ENCODE measurements around the gene CST3.

The CST3 gene

DNA sequence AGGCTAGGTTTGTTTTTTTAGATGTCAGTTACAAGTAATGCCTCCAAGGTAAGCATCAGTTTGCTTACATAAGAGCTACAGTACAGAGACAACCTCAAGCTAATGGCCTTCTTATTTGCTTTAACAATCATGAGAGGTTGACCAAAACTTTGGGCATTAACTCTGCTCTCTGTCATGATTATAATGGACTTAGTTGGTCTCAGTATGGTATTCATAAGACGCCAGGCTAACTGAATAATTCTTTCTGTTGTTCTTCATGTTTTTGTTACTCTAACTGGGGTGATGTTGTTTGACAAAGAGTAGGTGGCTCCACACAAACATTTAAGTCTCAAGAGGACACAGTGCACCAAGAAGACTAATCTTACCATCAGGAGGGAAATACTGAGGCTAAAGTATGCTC, 41.8 kb downstream of the CST3 start:
- DNase-seq = no peak

DNA sequence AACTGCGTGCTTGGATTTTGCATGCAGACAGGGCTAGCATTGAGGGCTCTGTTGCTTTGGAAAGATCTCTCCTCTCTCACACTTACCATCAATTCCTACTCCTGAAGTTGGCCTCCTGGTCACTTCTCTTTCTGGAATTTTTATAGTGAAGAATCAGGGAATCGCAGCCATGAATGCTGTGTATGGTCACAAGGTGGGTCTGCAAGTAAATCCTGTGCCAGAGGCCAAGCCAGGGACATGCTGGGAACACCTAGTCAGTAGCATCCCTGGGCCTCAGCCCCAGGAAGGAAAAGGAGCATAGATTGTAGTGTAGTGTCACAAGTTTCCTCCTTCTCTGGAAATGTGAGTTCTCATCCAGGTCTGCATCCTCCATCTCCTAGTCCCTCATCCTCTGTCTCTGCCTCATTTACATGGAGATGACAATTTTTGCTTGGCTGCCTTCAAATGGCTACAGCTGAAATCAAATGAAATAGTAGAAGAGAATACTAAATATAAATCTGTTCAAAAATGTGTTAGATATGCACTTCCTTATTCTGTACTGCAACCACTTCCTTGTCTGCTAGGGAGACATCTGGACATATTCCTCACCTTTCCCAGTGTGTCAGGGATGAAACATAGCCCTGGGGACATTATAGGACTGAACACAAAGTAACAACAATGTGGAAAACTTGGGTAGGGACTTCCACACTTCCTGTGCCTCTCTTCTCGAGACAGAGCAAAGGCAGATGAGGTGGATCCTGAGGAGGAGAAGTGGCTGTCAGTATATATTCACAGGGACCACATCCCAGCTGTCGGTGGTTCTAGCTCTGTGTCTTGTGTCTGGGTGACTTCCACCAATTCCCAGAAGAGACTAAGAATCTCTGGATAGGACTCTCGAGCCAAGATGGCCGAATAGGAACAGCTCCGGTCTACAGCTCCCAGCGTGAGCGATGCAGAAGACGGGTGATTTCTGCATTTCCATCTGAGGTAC, 49.0 kb downstream of the CST3 start:
- no peak for DNase-seq

DNA sequence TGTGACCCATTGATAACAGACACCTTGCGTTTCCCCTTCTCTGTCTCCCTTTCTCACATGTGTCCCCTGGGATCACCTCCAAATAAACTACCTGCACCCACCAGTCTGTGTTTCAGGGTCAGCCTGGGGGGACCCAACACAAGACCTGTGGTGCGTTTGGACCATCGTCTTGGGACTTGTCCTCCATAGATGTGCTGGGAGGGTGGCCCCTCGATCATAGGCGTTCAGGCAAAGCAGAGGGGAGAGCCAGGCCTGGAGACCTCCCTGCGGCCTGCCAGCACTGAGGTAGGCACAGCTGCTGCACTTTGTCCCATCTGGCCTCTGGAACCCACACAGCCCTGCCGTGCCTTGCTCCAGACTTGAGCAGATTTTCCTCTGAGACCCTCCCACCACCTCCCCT, 50.1 kb downstream of the CST3 start:
- no peak for DNase-seq

DNA sequence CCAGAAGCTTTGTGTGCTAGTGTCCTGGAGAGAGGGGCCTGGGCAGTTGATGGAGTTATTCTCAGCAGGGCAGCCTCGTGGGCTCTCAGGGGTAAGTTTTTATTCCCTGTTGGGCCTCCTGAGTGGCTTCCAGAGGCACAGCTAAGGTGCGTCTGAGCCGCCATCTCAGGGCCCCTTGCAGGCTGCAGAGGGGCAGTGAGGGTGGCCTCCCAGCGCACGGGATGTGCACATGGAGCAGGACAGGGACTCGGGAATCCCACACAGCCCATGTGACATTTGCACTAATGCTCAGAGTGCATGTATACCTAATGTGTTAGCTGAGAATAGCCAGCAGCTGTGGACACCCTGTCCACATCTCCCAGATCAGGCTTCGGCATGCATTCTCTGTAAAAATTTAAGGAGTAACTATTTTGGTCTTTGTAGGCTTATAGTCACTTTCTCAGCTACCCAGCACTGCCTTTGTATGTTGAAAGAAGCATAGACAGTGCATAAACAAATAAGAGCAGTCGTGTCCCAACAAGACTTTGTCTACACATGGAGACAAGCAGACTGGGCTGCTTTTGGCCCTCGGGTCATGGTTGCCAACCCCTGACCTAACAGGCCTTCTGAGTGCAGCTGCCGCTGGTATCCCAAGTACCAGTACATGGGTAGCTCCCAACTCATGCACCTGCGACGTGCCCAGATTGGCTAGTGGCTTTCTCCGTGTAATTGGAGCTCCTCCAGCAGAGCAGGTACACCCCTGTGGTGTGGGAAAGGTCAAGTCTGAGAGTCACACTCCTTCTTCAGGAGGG, 50.8 kb downstream of the CST3 start:
- DNase-seq = no peak

DNA sequence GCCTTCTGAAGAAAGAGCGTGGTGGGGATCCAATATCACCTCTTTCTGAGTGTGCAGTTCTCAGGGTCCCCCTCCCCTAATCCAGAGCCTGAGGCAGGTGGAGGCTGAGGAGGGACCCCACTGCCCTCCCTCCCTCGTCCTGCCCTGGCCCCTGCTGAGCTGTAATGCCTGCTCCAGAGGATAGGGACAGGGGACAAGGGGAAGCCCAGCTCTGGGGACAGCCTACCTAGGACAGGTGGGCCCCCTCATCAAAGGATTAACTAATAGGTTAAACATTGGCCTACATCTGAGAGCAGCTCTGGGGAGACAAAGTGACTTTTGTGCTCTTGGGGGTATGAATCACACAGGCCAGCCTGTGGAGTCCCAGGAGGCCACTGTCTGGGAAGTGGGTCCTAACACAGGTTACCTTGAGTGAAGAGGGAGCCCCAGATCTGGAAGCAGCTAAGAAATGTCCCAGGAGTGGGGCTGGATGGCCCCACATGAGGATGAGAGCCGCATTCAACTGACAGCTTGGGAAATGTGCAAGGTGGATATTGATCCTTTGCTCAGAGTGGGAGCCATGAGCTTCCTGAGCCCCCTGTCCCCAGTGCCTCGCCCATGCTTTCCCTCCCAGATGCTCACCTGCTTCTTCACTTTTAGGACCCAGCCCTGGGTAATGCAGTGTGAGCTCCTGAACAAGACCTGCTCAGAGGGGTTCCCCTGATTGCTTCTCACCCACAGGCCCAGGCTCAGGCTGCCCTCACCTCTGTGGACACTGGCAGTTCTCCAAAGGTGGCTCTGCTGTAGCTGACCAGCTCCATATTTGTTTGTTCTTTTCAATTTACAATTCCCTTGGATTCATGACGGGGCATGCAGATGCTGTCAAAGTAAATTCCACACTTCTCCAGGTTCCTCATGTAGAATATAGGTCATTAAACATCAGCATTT, 51.7 kb downstream of the CST3 start:
- DNase-seq = no peak

DNA sequence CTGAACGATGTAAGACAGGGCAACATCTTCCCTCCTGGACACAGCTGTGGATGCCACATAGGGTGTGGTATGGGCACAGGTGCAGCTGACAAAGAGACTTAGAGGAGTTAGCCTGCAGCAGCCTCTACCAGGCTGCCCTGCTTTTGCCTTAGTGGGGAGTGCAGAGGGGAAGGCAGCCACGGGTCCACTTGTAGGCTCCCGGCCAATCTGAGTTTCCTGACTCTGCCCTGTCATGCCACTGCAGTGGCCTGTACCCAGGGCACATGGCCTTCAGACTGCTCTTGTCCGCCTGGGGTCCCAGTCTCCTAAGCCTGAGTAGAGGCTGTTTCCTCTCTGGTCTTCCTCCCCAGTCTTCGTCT, 52.3 kb downstream of the CST3 start:
- DNase-seq = no peak

DNA sequence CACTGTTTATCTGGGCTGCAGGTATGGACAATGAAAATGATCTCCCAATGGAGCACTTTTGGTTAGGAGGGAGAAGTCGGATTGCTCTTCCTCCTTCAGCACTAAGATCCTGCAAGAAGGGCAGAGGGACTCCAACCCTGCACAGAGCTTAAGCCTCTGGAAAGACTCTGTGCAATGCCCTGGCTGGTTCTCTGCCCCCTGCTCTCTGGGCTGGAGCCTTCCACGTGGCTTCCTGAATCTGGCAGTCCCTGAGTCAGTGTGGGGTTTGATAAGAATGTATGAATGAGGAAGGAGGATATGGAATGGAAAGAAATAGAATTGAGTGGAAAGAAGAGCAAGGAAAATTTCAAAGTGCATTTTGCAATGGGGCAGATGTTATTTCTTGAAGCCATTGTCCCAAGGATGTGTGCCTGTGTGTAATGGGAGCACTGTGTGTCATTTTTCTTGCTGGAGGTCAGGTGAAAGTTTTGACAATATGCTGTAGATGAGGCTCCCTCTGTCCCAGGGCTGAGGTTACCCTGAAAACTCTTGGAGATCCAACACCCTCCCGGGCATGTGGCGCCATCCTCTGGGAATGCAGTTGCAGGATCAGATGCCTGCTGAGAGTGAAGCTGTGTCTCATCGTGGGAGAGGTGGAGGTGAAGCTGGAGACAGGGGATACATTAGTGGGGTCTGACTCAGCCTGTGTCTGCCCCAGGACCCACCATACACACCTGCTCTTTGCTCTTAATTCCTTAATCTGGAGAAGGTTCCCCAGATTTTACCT, 53.1 kb downstream of the CST3 start:
- DNase-seq = no peak
